ENCODE results near the gene GGT6. TPM values are rescaled to one million over a fixed set of nuclear protein-coding genes. Genes with fewer than 3 reads are reported as not detected.

GGT6 gene
- total RNA-seq, 3 donors from 2014 or later: 12.8 to 33.8 TPM; not detected in 1

- no peaks in the 10 kb centered on the region for H3K9me3 ChIP-seq
- H3K36me3 ChIP-seq: no peaks in the 10 kb centered on the region
- TF ChIP-seq POLR2AphosphoS5 (IDR thresholded peaks at IDR 0.05) (no peak), POLR2A (IDR thresholded peaks at IDR 0.05) (no peak), CTCF (IDR thresholded peaks at IDR 0.05) (no peak)
- H3K4me1 ChIP-seq: peaks cover 16 to 22% of the 10 kb centered on the region in 2 donors
- no peak overlapping the region for H3K4me3 ChIP-seq
- no peaks in the 10 kb centered on the region for H3K27me3 ChIP-seq
- peak overlapping the region; percentile 41 to 57 for H3K27ac ChIP-seq
- DNase-seq (ENCODE audit: low spot score in 2 of 2): no peak
- intact Hi-C loops (cut with DNase I; ENCODE audit: low total_unique reads): no loop called here
Measured at GRCh38 chr17:4541328-4542002, 18.9 kb downstream of the GGT6 start.

GRCh38 chr17:4540687-4541327 lies 19.6 kb downstream of the GGT6 start:
- intact Hi-C loops (cut with DNase I; ENCODE audit: low total_unique reads): no loop called here
- peaks cover 16 to 22% of the 10 kb centered on the region in 2 donors for H3K4me1 ChIP-seq
- no peaks in the 10 kb centered on the region for H3K27me3 ChIP-seq
- H3K27ac ChIP-seq: peak overlapping the region; percentile 41 to 57
- H3K36me3 ChIP-seq: no peaks in the 10 kb centered on the region
- TF ChIP-seq POLR2A (IDR thresholded peaks at IDR 0.05) (no peak), POLR2AphosphoS5 (IDR thresholded peaks at IDR 0.05) (no peak), CTCF (IDR thresholded peaks at IDR 0.05) (no peak)
- H3K4me3 ChIP-seq: no peak overlapping the region
- H3K9me3 ChIP-seq: no peaks in the 10 kb centered on the region
- DNase-seq (ENCODE audit: low spot score in 2 of 2): no peak

GRCh38 chr17:4540224-4540651 lies 20.1 kb downstream of the GGT6 start:
- no peaks in the 10 kb centered on the region for H3K36me3 ChIP-seq
- H3K27ac ChIP-seq: peak overlapping the region; percentile 41 to 57
- intact Hi-C loops (cut with DNase I; ENCODE audit: low total_unique reads): no loop called here
- TF ChIP-seq POLR2AphosphoS5 (IDR thresholded peaks at IDR 0.05) (no peak), POLR2A (IDR thresholded peaks at IDR 0.05) (no peak), CTCF (IDR thresholded peaks at IDR 0.05) (no peak)
- no peak for DNase-seq (ENCODE audit: low spot score in 2 of 2)
- H3K4me3 ChIP-seq: no peak overlapping the region
- no peaks in the 10 kb centered on the region for H3K27me3 ChIP-seq
- H3K9me3 ChIP-seq: no peaks in the 10 kb centered on the region
- peaks cover 16 to 22% of the 10 kb centered on the region in 2 donors for H3K4me1 ChIP-seq

- no peaks in the 10 kb centered on the region for H3K27me3 ChIP-seq
- H3K4me1 ChIP-seq: peaks cover 16 to 23% of the 10 kb centered on the region in 2 donors
- intact Hi-C loops (cut with DNase I; ENCODE audit: low total_unique reads): no loop called here
- no peak for DNase-seq (ENCODE audit: low spot score in 2 of 2)
- no peak overlapping the region for H3K27ac ChIP-seq
- no peaks in the 10 kb centered on the region for H3K9me3 ChIP-seq
- TF ChIP-seq POLR2AphosphoS5 (IDR thresholded peaks at IDR 0.05) (no peak), CTCF (IDR thresholded peaks at IDR 0.05) (no peak), POLR2A (IDR thresholded peaks at IDR 0.05) (no peak)
- H3K4me3 ChIP-seq: no peak overlapping the region
- H3K36me3 ChIP-seq: no peaks in the 10 kb centered on the region
Measured at GRCh38 chr17:4539576-4540223, 20.7 kb downstream of the GGT6 start.

GRCh38 chr17:4539025-4539424 lies 21.4 kb downstream of the GGT6 start:
- Histone ChIP-seq H3K36me3 (no peaks in the 10 kb centered on the region), H3K27me3 (no peaks in the 10 kb centered on the region), H3K9me3 (no peaks in the 10 kb centered on the region), H3K4me3 (no peak overlapping the region), H3K4me1 (peaks cover 17 to 30% of the 10 kb centered on the region in 2 donors), H3K27ac (no peak overlapping the region)
- intact Hi-C loops (cut with DNase I; ENCODE audit: low total_unique reads): no loop called here
- no peak for DNase-seq (ENCODE audit: low spot score in 2 of 2)
- TF ChIP-seq CTCF (IDR thresholded peaks at IDR 0.05) (no peak), POLR2A (IDR thresholded peaks at IDR 0.05) (no peak), POLR2AphosphoS5 (IDR thresholded peaks at IDR 0.05) (no peak)
